NB4 (cell line): ENCODE results near the gene HMGB3.

Experiments
- MYC ChIP-seq: IDR thresholded peaks from 2 replicates; pipeline ENCODE4 v1.6.1; 2011; ENCODE audit warnings: low read depth, low read length
- POLR2A ChIP-seq: IDR thresholded peaks from 2 replicates; pipeline ENCODE4 v1.6.1; 2011; ENCODE audit warnings: mild to moderate bottlenecking; ENCODE audit not compliant: insufficient read length; ENCODE audit errors: extremely low read depth
- TF ChIP-seq, protein P1 (sequence below): IDR thresholded peaks from one replicate; pipeline ENCODE4 v1.5.1; 2012; ENCODE audit warnings: low read depth, low read length

DNA sequence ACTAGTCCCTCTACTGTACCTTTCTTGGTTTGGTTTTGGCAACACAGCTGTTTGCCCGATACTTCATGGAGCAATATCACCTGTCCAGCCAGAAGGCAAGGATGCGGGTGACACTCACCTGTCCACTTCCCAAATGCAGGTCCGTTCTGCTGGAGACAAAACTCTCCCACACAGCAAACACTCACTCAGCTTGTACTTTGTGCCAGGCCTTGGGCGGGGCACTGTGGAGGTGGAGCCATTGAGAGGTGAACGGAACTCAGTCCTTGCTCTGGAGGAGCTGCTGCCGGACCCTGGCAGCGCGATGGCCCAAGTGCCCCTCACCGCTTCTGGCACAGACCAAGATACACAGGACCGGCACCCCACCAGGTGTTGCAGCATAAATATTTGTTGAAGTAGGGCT, 15.3 kb upstream of the HMGB3 start:
- no peak for TF ChIP-seq MYC
- TF ChIP-seq, protein P1, sequence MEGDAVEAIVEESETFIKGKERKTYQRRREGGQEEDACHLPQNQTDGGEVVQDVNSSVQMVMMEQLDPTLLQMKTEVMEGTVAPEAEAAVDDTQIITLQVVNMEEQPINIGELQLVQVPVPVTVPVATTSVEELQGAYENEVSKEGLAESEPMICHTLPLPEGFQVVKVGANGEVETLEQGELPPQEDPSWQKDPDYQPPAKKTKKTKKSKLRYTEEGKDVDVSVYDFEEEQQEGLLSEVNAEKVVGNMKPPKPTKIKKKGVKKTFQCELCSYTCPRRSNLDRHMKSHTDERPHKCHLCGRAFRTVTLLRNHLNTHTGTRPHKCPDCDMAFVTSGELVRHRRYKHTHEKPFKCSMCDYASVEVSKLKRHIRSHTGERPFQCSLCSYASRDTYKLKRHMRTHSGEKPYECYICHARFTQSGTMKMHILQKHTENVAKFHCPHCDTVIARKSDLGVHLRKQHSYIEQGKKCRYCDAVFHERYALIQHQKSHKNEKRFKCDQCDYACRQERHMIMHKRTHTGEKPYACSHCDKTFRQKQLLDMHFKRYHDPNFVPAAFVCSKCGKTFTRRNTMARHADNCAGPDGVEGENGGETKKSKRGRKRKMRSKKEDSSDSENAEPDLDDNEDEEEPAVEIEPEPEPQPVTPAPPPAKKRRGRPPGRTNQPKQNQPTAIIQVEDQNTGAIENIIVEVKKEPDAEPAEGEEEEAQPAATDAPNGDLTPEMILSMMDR = no peak
- TF ChIP-seq POLR2A = no peak
